HepG2 (cell line): ENCODE data around the gene ABCC5. TPM values are rescaled to one million over a fixed set of nuclear protein-coding genes. Genes with fewer than 3 reads are reported as not detected.
A peak's percentile ranks its signal among the peaks of the same experiment; 100 is the strongest.

Experiments
- ATAC-seq: fragments of 200-7000 bp; cut with Tn5 transposase; 3 replicates; pipeline ENCODE4 v1.9.1; 2020; ENCODE audit warnings: mild to moderate bottlenecking, moderate library complexity
- BruUV-seq: library from RNA; stranded (reverse); fragments of 400-500 nt; replicated peaks from 2 replicates; lab custom pipeline; 2021; lab: Mats Ljungman, UMichigan
- CTCF ChIA-PET: fragments of 300-600 bp; formaldehyde crosslinking; extraction: SDS; loops from one replicate; lab custom pipeline; 2021; ENCODE audit warnings: low total read pairs, inconsistent platforms, low intra/inter-chr PET ratio; lab: Yijun Ruan, JAX
- POLR2A ChIA-PET: fragments of 350-600 bp; sonication (Branson Sonifier 250); formaldehyde crosslinking; loops from one replicate; lab custom pipeline; 2020; ENCODE audit warnings: antibody characterized with exemption, inconsistent platforms; lab: Yijun Ruan, JAX
- DNase-seq: peaks from one replicate; pipeline ENCODE4 v3.0.0-alpha.2; 2015; ENCODE audit warnings: low spot score
- FAIRE-seq: peaks from 3 replicates; lab custom pipeline; 2011; peaks lifted over from hg19 to GRCh38; lab: Jason Lieb, UNC
- H2AFZ ChIP-seq: one replicate; pipeline ENCODE4 v1.6.1; 2011; ENCODE audit warnings: low read length, inconsistent platforms
- H3K27ac ChIP-seq: fragments of 300-600 bp; 3 replicates; pipeline ENCODE4 v1.8.0; 2011; ENCODE audit warnings: mixed run types, mild to moderate bottlenecking, mixed read lengths, low read length, inconsistent platforms; ENCODE audit not compliant: insufficient read depth; ENCODE audit errors: extremely low read length
- H3K27me3 ChIP-seq, 2 experiments: fragments of 200-600 bp in 1 of 2; 2 replicates in 1 of 2; 3 replicates in 1 of 2; pipeline versions ENCODE4 v1.6.0 to v1.8.0; 2011; ENCODE audit warnings: low read length in 2 of 2, mild to moderate bottlenecking in 2 of 2, moderate library complexity in 2 of 2, inconsistent platforms in 1 of 2; ENCODE audit not compliant: insufficient read depth in 2 of 2, control insufficient read depth in 1 of 2
- H3K36me3 ChIP-seq, 2 experiments: fragments of 200-600 bp in 1 of 2; replicated peaks in 1 of 2; 2 replicates in 1 of 2; 3 replicates in 1 of 2; pipeline versions ENCODE4 v1.5.1 to v1.8.0; 2011; ENCODE audit warnings: low read length in 2 of 2, inconsistent platforms in 1 of 2; ENCODE audit not compliant: insufficient read depth in 2 of 2, control insufficient read depth in 1 of 2
- H3K4me1 ChIP-seq: 2 replicates; pipeline ENCODE4 v1.5.1; 2012; ENCODE audit warnings: low read length, inconsistent platforms; ENCODE audit not compliant: insufficient read depth
- H3K4me2 ChIP-seq: 2 replicates; pipeline ENCODE4 v1.6.0; 2011; ENCODE audit warnings: low read depth, low read length, inconsistent platforms
- H3K4me3 ChIP-seq, 3 experiments: fragments of 200-600 bp in 1 of 3; sonication (generic), shearing (Covaris generic) in 1 of 3; replicated peaks in 1 of 3; 2 replicates each; pipeline ENCODE4 v1.5.1; 2011 to 2016; ENCODE audit warnings: low read length in 3 of 3, inconsistent platforms in 2 of 3, low read depth in 2 of 3, mild to moderate bottlenecking in 2 of 3, control low read depth in 1 of 3, mixed read lengths in 1 of 3; ENCODE audit not compliant: insufficient read depth in 1 of 3
- H3K79me2 ChIP-seq: one replicate; pipeline ENCODE4 v1.6.1; 2011; ENCODE audit warnings: low read length, inconsistent platforms; ENCODE audit not compliant: insufficient read depth
- H3K9ac ChIP-seq: 2 replicates; pipeline ENCODE4 v1.6.0; 2011; ENCODE audit warnings: mild to moderate bottlenecking, low read depth, low read length, inconsistent platforms; ENCODE audit not compliant: insufficient read depth
- H3K9me3 ChIP-seq: 2 replicates; pipeline ENCODE4 v1.5.1; 2012; ENCODE audit warnings: mild to moderate bottlenecking, low read length
- H4K20me1 ChIP-seq: 2 replicates; pipeline ENCODE4 v1.6.0; 2011; ENCODE audit warnings: inconsistent platforms, mild to moderate bottlenecking, low read length, moderate library complexity; ENCODE audit not compliant: insufficient read depth
- KDM4B ChIP-seq: sonication (generic); formaldehyde crosslinking; IDR thresholded peaks from 2 replicates; pipeline ENCODE4 v1.4.0; 2020; ENCODE audit warnings: missing genetic modification reagents
- MTF1 ChIP-seq: sonication (generic); formaldehyde crosslinking; IDR thresholded peaks from 2 replicates; pipeline ENCODE4 v1.5.0; 2020; ENCODE audit warnings: missing genetic modification reagents
- WGBS: methylation state at CpG from one replicate; pipeline ENCODE4 v1.1.6; 2017; ENCODE audit warnings: low lambda C conversion rate; 5-methylcytosine and 5-hydroxymethylcytosine counted together
- in situ Hi-C: cut with HindIII; loops from 2 replicates; pipeline ENCODE4 v1.10.0; 2017; ENCODE audit warnings: low pct_unique_long_range_greater_than_20kb; ENCODE audit not compliant: extremely low pct_ligation_motif_present
- intact Hi-C: fragments of 100-400 bp; cut with micrococcal nuclease; formaldehyde crosslinking; loops from one replicate; pipeline ENCODE4 v1.10.0; 2022; ENCODE audit not compliant: unreplicated experiment
- polyA plus RNA-seq, 8 experiments: library from polyadenylated mRNA; depleted of rRNA in 3 of 8; stranded (reverse) in 7 of 8; unstranded in 1 of 8; fragments of >200 nt; fragmentation: Illumina TruSeq in 4 of 8; extraction: Trizol in 4 of 8; gene quantifications; 2 replicates each; pipeline versions ENCODE4 v1.2.1 to v1.2.3, GENCODE V29; 2011 to 2016; ENCODE audit warnings: low read depth in 4 of 8, missing spikeins in 1 of 8, mixed read lengths in 1 of 8; ENCODE audit not compliant: insufficient read depth in 1 of 8
- total RNA-seq, 5 experiments: library from RNA; depleted of rRNA; stranded (reverse); fragments of >200 nt; fragmentation: Illumina TruSeq; extraction: Trizol; gene quantifications; 2 replicates each; pipeline ENCODE4 v1.2.3, GENCODE V29; 2016; ENCODE audit warnings: low read depth in 1 of 5
- TF ChIP-seq, protein P1 (sequence below), 2 experiments: IDR thresholded peaks; 2 replicates each; pipeline ENCODE4 v1.6.1; 2011 to 2012; ENCODE audit warnings: low read length in 2 of 2, borderline replicate concordance in 1 of 2, low read depth in 1 of 2, mild to moderate bottlenecking in 1 of 2, moderate library complexity in 1 of 2
- TF ChIP-seq, protein P2 (sequence below): sonication (generic); formaldehyde crosslinking; IDR thresholded peaks from 2 replicates; pipeline ENCODE4 v1.4.0; 2020; ENCODE audit warnings: missing genetic modification reagents

ABCC5 gene
- total and polyA plus RNA-seq, 2 of the 13 experiments (the other 11 are each of a cell fraction or from before 2014, with no cell fraction given) = 12.5 to 12.7 TPM

DNA sequence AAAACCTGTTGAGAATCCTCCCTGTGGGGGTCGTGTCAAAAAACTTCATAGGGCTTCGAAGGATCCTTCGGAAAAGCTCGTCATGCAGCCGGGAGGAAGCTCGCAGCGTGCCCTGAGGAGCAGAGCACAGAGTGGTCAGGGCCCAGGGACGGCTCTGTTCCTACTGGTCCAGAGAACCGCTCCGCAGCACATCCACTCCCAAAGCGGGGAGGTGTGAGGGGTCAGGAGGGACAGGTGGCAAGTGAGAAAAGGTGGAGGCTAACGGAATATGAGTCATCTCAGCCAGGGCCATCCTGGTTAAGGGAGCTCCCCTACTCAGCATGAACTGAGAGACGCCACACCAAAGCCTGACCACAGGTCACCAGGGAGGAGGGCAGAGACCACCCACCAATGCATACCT, 66.2 kb downstream of the ABCC5 start:
- no peak overlapping the region for H3K9ac ChIP-seq
- no peak overlapping the region for H2AFZ ChIP-seq
- intact Hi-C loops = no loop called here
- no peak for ATAC-seq
- DNase-seq = no peak
- H3K27me3 ChIP-seq = no peaks in the 10 kb centered on the region
- no peaks in the 10 kb centered on the region for H3K4me1 ChIP-seq
- in situ Hi-C loops = no loop called here
- TF ChIP-seq MTF1 (CRISPR knock-in tag) = no peak
- H3K27ac ChIP-seq = no peak overlapping the region
- 93% methylated on average over 13 of the region's 13 CpGs for WGBS
- H4K20me1 ChIP-seq = no peaks in the 10 kb centered on the region
- no TSS peak for BruUV-seq
- no peaks in the 10 kb centered on the region for H3K79me2 ChIP-seq
- FAIRE-seq = no peak
- POLR2A ChIA-PET = no interaction called here
- no peaks in the 10 kb centered on the region for H3K9me3 ChIP-seq
- CTCF ChIA-PET = no interaction called here
- H3K36me3 ChIP-seq = peaks cover 5 to 18% of the 10 kb centered on the region in 2 experiments; a peak in 3 of 5 replicates
- no peak overlapping the region for H3K4me2 ChIP-seq
- H3K4me3 ChIP-seq = no peak overlapping the region

DNA sequence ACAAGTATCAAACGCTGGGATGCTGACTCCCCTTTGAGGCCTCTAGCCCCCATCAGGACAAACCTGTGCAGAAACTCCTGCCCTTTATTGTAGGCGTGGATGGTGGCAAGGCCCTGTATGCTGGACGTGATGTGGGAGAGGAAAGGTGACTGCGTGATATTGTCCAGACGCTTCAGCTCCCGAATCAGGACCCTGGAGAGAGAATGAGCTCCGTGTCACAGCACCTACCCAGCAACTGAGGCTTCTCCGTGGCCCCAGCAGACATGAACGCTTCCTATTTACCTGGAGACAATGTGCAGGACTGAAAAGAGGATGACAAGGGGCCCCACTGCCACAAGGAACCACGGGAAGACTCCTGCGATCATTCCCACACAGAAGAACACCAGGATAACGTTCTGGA, 68.0 kb downstream of the ABCC5 start:
- DNase-seq = no peak
- in situ Hi-C loops = no loop called here
- BruUV-seq = no TSS peak
- H3K36me3 ChIP-seq = peaks cover 3 to 24% of the 10 kb centered on the region in 2 experiments; a peak in 3 of 5 replicates
- intact Hi-C loops = no loop called here
- no peak overlapping the region for H3K4me2 ChIP-seq
- WGBS = 87% methylated on average over 12 of the region's 12 CpGs
- no peak overlapping the region for H3K4me3 ChIP-seq
- POLR2A ChIA-PET = no interaction called here
- no peaks in the 10 kb centered on the region for H3K9me3 ChIP-seq
- H3K27me3 ChIP-seq = no peaks in the 10 kb centered on the region
- no peak for FAIRE-seq
- no peaks in the 10 kb centered on the region for H3K4me1 ChIP-seq
- no peak overlapping the region for H3K27ac ChIP-seq
- no peak overlapping the region for H2AFZ ChIP-seq
- no peaks in the 10 kb centered on the region for H3K79me2 ChIP-seq
- TF ChIP-seq, protein P1, sequence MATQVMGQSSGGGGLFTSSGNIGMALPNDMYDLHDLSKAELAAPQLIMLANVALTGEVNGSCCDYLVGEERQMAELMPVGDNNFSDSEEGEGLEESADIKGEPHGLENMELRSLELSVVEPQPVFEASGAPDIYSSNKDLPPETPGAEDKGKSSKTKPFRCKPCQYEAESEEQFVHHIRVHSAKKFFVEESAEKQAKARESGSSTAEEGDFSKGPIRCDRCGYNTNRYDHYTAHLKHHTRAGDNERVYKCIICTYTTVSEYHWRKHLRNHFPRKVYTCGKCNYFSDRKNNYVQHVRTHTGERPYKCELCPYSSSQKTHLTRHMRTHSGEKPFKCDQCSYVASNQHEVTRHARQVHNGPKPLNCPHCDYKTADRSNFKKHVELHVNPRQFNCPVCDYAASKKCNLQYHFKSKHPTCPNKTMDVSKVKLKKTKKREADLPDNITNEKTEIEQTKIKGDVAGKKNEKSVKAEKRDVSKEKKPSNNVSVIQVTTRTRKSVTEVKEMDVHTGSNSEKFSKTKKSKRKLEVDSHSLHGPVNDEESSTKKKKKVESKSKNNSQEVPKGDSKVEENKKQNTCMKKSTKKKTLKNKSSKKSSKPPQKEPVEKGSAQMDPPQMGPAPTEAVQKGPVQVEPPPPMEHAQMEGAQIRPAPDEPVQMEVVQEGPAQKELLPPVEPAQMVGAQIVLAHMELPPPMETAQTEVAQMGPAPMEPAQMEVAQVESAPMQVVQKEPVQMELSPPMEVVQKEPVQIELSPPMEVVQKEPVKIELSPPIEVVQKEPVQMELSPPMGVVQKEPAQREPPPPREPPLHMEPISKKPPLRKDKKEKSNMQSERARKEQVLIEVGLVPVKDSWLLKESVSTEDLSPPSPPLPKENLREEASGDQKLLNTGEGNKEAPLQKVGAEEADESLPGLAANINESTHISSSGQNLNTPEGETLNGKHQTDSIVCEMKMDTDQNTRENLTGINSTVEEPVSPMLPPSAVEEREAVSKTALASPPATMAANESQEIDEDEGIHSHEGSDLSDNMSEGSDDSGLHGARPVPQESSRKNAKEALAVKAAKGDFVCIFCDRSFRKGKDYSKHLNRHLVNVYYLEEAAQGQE (IDR thresholded peaks at IDR 0.05; ENCODE audit: borderline replicate concordance in 1 of 2, low read depth in 1 of 2, low read length in 2 of 2) = 0 out of 4 replicates have a peak, but pooled peaks of 1 of the 2 experiments have one; percentile 30
- TF ChIP-seq, protein P2, sequence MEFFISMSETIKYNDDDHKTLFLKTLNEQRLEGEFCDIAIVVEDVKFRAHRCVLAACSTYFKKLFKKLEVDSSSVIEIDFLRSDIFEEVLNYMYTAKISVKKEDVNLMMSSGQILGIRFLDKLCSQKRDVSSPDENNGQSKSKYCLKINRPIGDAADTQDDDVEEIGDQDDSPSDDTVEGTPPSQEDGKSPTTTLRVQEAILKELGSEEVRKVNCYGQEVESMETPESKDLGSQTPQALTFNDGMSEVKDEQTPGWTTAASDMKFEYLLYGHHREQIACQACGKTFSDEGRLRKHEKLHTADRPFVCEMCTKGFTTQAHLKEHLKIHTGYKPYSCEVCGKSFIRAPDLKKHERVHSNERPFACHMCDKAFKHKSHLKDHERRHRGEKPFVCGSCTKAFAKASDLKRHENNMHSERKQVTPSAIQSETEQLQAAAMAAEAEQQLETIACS (CRISPR knock-in tag) = no peak
- TF ChIP-seq KDM4B (CRISPR knock-in tag) = no peak
- TF ChIP-seq, all 625 proteins: peak for 1
- no peak overlapping the region for H3K9ac ChIP-seq
- CTCF ChIA-PET = no interaction called here
- no peak for ATAC-seq
- no peaks in the 10 kb centered on the region for H4K20me1 ChIP-seq
